ENCODE measurements around the gene PFDN2.

DNA sequence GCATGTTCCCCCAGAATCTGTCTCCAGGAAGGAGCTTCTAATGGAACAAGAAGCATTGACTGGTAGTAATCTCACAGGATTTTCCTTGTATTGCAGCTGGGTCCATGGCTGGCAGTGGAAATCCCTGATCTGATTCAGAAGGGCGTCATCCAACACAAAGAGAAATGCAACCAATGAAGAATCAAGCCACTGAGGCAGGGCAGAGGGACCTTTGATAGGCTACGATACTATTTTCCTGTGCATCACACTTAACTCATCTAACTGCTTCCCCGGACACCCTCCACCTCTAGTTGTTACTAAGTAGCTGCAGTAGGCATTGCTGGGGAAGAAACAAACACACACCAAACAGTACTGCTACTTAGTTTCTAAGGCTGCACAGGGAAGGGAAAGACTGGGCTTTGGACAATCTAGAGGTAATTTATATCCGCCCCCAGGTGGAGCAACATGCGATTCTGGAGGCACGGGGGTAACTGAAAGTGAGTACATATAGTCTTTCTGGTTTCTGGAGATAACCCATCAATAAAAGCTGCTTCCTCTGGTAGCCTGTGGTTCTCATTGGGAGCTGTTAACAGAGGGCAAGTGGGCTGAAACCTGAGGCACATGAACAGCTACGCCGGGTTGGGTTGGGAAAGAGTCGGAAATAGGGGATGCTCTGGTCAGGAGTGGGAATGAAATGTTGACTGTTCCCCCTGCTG lies 40.6 kb upstream of the PFDN2 start:
- no peak for TF ChIP-seq SUZ12 (IDR thresholded peaks at IDR 0.05)
- no peak for TF ChIP-seq BHLHE40 (IDR thresholded peaks at IDR 0.05; ENCODE audit: borderline replicate concordance)
- TF ChIP-seq ELF4 (IDR thresholded peaks at IDR 0.05), result no peak
- TF ChIP-seq FOXM1 (IDR thresholded peaks at IDR 0.05; ENCODE audit: borderline replicate concordance), result no peak
- TF ChIP-seq NFRKB (IDR thresholded peaks at IDR 0.05), result no peak
- no peak for TF ChIP-seq ARNT (IDR thresholded peaks at IDR 0.05)
- TF ChIP-seq FOXK2 (IDR thresholded peaks at IDR 0.05), result no peak
- TF ChIP-seq FOXA1 (IDR thresholded peaks at IDR 0.05), result no peak
- TF ChIP-seq HDGF (IDR thresholded peaks at IDR 0.05; ENCODE audit: borderline replicate concordance), result no peak
